ENCODE results near the gene DCAF17.

DCAF17 gene

DNA sequence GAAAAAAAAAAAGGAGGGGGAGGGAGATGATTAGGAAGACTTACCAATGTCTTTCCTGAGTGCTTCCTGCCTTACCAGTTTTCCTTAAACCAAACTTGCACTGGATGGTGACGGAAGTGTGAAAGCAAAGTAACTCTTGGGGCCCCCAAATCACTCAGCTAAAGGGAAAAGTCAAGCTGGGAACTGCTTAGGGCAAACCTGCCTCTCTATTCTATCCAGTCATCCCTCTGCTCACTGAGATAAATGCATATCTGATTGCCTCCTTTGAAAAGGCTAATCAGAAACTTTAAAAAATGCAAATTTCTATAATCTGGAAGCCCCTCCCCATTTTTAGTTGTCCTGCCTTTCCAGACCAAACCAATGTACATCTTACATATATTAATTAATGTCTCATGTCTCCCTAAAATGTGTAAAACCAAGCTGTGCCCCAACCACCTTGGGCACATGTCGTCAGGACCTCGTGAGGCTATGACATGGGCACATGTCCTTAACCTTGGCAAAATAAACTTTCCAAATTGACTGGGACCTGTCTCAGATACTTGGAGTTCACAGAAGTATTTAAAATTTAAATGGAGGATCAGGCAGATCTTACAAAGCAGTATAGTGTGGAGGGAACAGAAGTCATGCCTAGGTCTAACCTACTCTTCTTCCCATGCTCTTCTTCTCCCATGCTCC, 81.0 kb downstream of the DCAF17 start:
- no peak overlapping the region for H3K4me3 ChIP-seq (ENCODE audit: control insufficient read depth, low read depth, low read length)
- TF ChIP-seq, protein P1, sequence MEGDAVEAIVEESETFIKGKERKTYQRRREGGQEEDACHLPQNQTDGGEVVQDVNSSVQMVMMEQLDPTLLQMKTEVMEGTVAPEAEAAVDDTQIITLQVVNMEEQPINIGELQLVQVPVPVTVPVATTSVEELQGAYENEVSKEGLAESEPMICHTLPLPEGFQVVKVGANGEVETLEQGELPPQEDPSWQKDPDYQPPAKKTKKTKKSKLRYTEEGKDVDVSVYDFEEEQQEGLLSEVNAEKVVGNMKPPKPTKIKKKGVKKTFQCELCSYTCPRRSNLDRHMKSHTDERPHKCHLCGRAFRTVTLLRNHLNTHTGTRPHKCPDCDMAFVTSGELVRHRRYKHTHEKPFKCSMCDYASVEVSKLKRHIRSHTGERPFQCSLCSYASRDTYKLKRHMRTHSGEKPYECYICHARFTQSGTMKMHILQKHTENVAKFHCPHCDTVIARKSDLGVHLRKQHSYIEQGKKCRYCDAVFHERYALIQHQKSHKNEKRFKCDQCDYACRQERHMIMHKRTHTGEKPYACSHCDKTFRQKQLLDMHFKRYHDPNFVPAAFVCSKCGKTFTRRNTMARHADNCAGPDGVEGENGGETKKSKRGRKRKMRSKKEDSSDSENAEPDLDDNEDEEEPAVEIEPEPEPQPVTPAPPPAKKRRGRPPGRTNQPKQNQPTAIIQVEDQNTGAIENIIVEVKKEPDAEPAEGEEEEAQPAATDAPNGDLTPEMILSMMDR (IDR thresholded peaks at IDR 0.05; ENCODE audit: control insufficient read depth, insufficient read depth, low read depth, low read length, missing control alignments), result no peak
- DNase-seq (ENCODE audit: low read depth), result no peak

DNA sequence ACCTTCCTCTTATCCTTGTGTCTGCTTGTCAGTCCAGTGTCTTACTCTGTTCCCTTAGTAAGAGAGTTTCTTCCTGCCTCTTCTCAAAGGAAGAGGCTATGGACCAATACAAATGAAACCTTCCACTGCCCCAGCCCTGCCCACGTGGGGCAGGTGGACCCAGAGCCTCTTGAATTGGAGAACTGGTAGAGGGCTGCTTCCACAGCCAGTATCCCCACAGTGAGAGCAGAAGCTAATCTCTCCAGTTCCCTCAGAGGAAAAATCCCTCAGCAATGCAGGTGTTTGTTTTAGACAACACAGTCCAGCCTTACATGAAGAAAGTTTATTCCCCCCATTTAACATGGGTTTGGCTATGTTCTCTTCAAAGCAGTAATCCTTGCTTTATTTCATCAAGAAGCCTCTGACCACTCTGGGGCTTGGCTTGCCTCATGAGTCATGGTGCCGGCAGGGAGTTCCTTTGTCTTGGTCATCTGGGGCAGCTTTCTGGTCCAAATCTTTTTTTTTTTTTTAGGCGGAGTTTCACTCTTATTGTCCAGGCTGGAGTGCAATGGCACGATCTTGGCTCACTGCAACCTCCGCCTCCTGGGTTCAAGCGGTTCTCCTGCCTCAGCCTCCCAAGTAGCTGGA, 81.8 kb downstream of the DCAF17 start:
- no peak for DNase-seq (ENCODE audit: low read depth)
- no peak overlapping the region for H3K4me3 ChIP-seq (ENCODE audit: control insufficient read depth, low read depth, low read length)

DNA sequence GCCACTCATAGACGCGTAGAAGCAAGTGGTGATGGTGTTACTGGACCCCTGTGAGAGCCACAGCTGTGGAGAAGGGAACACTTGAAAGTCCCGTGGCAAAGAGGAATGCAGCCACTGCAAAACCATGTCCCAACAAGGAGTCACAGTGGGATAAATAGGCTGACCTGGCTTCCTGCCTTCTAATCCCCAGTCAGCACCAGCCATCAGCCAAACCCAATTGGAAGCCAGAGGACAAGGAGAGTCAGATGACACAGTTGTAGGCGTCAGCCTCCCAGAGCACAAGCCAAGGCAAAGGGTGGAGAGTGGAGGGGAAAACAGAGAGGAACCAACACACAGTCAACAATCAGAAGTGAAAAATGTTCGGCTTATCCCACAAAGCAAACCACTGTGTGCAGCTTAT, 82.8 kb downstream of the DCAF17 start:
- no peak overlapping the region for H3K4me3 ChIP-seq (ENCODE audit: control insufficient read depth, low read depth, low read length)
- DNase-seq (ENCODE audit: low read depth), result no peak
- TF ChIP-seq, protein P1 (IDR thresholded peaks at IDR 0.05; ENCODE audit: control insufficient read depth, insufficient read depth, low read depth, low read length, missing control alignments), result no peak

More for the DNA sequence above, 81.8 kb downstream of the DCAF17 start:
- TF ChIP-seq, protein P1 (IDR thresholded peaks at IDR 0.05; ENCODE audit: control insufficient read depth, insufficient read depth, low read depth, low read length, missing control alignments), result no peak

DNA sequence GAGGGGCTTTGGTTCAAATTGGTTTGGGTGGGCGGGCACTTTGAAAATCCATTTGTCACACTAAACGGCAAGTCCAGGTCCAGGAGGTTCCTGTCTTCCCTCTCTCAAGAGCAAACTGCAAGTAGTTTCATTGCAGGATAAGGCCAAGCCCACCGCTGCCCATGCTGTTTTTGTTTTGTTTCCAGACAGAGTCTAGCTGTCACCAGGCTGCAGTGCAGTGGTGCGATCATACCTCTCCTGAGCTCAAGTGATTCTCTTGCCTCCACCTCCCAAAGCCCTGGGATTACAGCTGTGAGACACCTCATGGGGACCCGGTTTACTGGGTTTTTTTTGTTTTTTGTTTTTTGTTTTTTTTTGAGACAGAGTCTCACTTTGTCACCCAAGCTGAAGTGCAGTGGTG, 86.4 kb downstream of the DCAF17 start:
- TF ChIP-seq, protein P1 (IDR thresholded peaks at IDR 0.05; ENCODE audit: control insufficient read depth, insufficient read depth, low read depth, low read length, missing control alignments), result no peak
- H3K4me3 ChIP-seq (ENCODE audit: control insufficient read depth, low read depth, low read length), result no peak overlapping the region

DNA sequence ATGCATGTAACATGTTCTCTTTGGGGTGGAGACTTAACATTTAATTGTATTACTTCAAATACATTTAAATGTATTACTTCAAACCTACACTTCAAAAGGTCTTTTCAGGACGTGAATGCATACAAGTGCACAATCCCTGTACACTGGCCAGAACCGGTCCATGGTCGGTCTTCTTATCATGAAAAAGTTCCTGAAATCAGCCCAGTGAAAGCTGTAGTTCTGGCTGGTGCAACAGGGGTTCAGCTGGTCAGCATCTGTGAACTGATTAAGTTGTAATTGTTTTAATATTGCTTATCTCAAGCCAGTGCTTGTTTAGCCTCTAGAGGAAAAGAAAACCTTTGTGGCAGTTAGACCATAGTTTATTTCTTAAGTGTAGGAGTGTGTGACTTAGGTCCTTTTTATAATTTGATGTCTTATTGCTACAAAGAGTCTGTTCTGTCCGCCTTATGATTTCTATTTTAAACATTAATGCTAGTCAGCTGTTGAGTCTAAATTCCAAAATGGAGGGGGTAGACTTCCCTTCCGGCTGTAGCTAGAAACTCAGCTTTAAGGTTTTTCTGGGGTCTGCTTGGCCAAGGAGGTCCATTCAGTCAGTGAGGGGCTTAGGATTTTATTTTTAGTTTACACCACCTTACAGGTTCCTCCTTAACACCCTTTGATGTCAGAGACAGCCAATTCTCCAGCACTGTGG, 87.5 kb downstream of the DCAF17 start:
- H3K4me3 ChIP-seq (ENCODE audit: control insufficient read depth, low read depth, low read length), result peak overlapping the region; percentile 82
- TF ChIP-seq, protein P1 (IDR thresholded peaks at IDR 0.05; ENCODE audit: control insufficient read depth, insufficient read depth, low read depth, low read length, missing control alignments), result no peak
- DNase-seq (ENCODE audit: low read depth), result no peak

More for the DNA sequence above, 86.4 kb downstream of the DCAF17 start:
- no peak for DNase-seq (ENCODE audit: low read depth)

DNA sequence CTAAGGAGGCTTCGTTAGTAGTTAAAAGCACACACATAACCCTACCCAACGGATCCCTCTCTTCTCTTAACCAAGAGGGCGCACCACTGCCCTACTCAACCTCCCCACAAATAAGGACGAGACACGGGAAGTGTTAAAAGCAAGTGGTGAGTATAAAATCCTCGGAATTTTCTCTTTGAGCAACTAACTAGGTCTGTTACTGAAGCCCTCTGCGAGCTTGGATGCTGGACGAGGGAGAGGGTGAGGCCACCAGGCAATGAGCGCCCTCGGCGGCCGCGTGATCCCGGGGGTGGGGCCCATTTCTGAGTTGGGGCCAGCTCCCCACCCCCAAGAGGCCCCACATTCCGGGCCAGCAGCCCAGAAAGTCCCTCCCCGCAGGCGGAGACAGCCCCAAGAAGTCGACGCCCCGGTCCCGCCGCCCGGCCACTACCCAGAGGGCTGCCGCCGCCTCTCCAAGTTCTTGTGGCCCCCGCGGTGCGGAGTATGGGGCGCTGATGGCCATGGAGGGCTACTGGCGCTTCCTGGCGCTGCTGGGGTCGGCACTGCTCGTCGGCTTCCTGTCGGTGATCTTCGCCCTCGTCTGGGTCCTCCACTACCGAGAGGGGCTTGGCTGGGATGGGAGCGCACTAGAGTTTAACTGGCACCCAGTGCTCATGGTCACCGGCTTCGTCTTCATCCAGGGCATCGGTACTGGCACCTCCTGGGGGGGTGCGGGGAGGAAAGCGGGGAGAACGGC, 88.2 kb downstream of the DCAF17 start, which contains the start of gene CYBRD1:
CYBRD1 (plus strand) TSS at position 423 of the 736 bp plus-strand sequence; CDS start at position 495, 72 bp downstream.
- peak within 1 kb of the TSS; percentile 82 for H3K4me3 ChIP-seq (ENCODE audit: control insufficient read depth, low read depth, low read length)
- peak; percentile 59 for DNase-seq (ENCODE audit: low read depth)
- TF ChIP-seq, protein P1 (IDR thresholded peaks at IDR 0.05; ENCODE audit: control insufficient read depth, insufficient read depth, low read depth, low read length, missing control alignments), result no peak
